GM10266 (cell line): ENCODE data around the gene SURF4.

ENCODE experiments used
- DNase-seq: peaks from one replicate; pipeline ENCODE4 v3.0.0; 2012; ENCODE audit errors: extremely low spot score
- TF ChIP-seq, protein P1 (sequence below): IDR thresholded peaks from 2 replicates; pipeline ENCODE4 v1.5.1; 2012; ENCODE audit warnings: mild to moderate bottlenecking, low read depth; ENCODE audit not compliant: control insufficient read depth, insufficient read depth; ENCODE audit errors: missing control alignments

Gene SURF4

DNA sequence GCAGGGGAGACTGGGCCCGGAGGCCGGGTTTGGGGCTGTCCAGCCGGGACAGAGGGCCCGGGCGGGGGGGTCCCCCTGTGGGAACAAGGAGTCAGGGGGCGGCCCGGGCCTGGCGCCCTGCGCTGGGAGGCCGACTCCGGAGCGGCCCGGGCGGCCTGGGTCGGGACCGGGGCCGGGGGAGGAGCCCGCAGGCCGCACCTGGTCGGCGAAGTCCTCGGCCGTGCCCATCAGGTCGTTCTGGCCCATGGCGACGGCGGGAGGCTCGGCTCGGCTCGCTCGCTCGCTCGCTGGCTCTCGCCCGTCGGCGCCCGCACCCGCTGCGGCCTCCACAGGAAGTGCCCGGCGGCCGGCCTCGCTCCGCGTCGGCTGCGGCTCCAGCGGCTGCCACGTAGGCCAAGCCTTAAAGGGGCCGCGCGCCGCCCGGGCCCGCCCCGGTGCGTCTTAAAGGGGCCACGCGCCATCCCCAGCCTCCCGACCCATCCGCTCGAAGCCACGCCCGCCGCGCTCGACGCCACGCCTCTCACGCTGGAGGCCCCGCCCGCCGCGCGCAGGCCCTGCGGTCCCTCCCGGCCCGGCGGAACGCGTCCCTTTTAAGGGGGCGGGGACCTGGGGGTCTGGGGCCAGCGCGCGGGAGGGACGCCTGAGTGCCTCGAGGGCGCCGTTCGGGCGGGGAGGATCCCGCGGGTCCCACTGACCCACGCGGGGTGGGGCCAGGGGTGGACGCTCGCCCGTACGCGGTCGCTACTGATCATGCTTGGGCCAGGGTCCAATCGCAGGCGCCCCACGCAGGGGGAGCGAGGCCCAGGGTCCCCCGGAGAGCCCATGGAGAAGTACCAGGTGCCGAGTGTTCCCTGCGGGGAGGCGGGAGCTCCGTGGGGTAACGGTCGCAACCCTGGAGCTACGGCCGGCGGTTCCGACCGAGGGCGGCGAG lies at the start of gene SURF4, which contains the start of gene STKLD1:
TSS of gene SURF4 (minus strand) at position 337 of the 931 bp plus-strand sequence. CDS start at position 246, 91 bp downstream.
TSS of gene STKLD1 (plus strand) at position 643 of the 931 bp plus-strand sequence. CDS start at position 751, 108 bp downstream.
- DNase-seq: peak; percentile 100
- TF ChIP-seq, protein P1, sequence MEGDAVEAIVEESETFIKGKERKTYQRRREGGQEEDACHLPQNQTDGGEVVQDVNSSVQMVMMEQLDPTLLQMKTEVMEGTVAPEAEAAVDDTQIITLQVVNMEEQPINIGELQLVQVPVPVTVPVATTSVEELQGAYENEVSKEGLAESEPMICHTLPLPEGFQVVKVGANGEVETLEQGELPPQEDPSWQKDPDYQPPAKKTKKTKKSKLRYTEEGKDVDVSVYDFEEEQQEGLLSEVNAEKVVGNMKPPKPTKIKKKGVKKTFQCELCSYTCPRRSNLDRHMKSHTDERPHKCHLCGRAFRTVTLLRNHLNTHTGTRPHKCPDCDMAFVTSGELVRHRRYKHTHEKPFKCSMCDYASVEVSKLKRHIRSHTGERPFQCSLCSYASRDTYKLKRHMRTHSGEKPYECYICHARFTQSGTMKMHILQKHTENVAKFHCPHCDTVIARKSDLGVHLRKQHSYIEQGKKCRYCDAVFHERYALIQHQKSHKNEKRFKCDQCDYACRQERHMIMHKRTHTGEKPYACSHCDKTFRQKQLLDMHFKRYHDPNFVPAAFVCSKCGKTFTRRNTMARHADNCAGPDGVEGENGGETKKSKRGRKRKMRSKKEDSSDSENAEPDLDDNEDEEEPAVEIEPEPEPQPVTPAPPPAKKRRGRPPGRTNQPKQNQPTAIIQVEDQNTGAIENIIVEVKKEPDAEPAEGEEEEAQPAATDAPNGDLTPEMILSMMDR: no peak

DNA sequence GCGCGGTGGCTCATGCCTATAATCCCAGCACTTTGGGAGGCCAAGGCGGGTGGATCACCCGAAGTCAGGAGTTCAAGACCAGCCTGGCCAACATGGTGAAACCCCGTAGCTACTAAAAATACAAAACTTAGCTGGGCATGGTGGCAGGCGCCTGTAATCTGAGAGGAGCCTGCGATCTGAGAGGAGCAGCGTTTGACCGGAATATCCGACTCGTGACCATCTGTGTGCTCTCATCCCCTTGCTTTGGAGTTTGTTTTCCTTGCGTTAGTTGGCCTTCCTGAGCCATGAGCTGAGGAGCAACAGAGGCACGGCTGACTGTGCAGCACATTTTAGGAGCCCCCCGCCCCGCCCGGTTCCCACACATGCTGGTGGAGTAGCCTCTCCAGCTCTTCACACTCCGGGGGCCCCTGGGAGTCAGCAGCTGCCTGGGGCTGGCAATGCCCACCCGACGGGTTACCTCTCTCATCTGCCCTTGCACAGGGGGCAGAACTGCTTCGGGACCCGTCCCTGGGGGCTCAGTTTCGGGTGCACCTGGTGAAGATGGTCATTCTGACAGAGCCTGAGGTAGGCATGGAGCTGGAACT lies 49.3 kb upstream of the SURF4 start:
- DNase-seq: no peak
- TF ChIP-seq, protein P1: no peak

DNA sequence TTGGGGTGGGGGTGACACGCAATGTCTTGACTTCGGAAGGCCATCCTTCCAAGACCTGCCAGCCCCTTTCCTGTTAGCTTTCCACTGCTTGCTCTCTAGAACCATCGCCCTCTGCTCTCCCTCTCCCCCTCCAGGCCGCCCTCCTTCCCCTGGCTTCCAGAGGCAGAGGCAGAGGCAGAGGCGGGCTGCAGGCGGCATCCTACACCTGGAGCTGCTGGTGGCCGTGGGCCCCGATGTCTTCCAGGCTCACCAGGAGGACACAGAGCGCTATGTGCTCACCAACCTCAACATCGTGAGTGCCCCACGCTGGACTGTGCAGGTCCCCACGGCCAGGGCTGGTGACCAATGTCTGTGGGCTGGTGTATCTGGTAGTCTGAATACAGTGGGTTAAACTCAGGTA lies 48.3 kb upstream of the SURF4 start:
- DNase-seq: no peak

DNA sequence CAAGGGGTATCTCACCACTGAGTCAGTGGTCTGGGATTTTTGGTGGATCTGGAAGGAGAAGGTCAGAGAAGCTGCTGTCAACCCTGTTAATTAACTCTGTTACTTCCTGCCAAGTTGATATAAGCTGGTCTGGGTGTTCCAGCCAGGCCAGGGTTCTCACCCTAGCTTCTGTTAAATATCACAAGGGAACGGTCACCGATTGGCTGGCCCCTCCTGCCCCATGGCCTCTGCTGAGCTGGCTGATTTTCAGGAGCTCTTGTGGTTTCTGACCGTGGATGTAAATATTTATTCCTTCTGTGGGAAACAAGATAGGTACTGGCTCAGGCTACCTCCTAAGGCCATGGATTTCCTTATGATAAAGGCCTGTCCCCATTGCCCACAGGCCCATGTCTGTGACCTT lies 47.4 kb upstream of the SURF4 start:
- no peak for DNase-seq
- TF ChIP-seq, protein P1: no peak

More for the DNA sequence above, 48.3 kb upstream of the SURF4 start:
- TF ChIP-seq, protein P1: no peak

DNA sequence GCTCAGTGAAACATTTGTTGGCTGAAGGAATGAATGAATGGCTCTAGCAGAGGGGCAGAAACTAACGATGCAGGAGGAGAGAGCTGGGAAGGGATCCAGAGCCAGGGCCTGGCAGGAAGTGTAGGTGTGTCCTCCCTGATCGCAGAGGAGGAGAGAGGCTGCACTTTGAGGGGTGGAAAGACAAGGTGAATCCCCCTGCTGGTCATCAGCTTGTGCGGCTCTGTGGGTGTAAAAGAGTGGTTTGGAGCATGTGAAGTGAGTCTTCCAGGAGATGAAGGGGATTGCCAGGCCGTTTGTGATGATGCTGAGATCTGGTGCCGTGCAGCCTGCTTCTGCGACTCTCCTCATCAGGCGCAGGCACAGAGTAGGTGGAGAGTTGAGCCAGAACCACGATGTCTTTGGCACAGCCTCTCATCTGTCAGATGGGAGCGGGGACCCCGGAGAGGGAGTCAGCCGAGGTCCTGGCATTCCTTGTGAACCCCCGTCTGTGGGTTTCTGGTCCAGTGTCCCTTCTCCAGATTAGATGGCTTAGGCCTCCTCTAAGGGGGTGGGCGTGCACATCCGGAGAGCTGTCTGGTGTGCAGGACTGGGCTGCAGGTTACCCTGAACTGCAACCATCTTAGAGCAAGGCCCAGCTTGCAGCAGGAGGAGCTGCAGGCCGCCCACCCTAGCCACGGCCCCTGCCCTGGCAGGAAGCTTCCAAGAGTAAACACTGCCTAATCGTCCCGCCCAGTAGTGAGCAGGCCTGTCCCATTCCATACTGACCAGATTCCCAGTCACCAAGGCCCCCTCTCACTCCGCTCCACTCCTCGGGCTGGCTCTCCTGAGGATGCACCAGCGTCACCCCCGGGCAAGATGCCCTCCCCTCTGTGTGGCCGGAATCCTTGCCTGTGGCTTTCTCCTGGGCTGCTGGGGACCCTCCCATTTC lies 46.0 kb upstream of the SURF4 start, which contains the start of gene ADAMTS13:
TSS of gene ADAMTS13 (plus strand) at position 753 of the 928 bp plus-strand sequence. CDS start at position 830, 77 bp downstream.
- TF ChIP-seq, protein P1: peak; percentile 31
- DNase-seq: peak; percentile 83

DNA sequence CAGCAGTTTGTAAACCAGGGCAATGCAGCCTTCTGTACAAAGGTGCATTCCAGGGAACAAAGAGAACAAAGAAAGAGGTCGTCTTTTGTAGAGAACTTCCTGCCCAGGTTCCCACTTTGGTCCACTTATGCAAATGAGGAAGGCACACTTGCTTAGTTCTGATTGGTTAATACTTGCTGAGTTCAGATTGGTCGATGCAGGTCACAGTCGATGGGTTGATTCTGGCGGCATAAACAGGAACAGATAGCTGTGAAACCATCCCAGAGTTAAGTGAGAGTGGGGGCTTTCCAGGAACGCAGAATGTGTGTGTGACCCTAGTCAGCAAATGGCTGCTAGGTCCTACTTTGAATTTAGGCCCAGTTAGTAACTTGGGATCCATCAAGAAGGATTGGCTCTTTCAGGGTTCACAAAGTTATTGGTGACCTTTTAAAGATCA lies 44.5 kb upstream of the SURF4 start:
- peak; percentile 92 for DNase-seq

More for the DNA sequence above, 44.5 kb upstream of the SURF4 start:
- TF ChIP-seq, protein P1: no peak
